Measurements from ENCODE around the gene STRIP2.
A peak's percentile ranks its signal among the peaks of the same experiment; 100 is the strongest.
"Not testable (repeated sequence)": the region's sequence is repeated elsewhere in the genome, so short reads cannot be mapped to it uniquely, and the experiment has no call there.

Gene STRIP2

GRCh38 chr7:129433847-129434674 is at the start of gene STRIP2:
Gene STRIP2 (plus strand): TSS chr7:129434432. CDS start chr7:129434473, 41 bp downstream.
- DNase-seq (ENCODE audit: low spot score): peak; percentile 88

DNA sequence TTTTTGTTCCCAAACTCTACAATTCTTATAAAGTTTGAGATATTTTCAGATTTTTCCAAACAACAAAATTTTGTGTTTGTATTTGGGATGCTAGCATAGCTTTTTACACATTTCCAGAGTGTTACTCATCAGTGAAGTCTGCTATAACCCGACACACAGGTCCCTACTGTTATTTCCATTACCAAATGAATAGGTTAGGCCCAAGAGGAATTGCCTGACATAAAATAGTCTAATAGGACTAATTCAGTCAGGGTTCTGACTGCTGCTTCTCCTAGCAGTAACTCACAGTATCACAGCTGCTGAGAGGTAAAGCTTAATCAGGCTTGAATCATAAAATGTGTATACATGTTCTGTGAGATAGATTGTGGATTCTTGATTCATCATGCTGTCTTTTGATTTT is 49.1 kb upstream of the STRIP2 start:
- no peak for DNase-seq (ENCODE audit: low spot score)

DNA sequence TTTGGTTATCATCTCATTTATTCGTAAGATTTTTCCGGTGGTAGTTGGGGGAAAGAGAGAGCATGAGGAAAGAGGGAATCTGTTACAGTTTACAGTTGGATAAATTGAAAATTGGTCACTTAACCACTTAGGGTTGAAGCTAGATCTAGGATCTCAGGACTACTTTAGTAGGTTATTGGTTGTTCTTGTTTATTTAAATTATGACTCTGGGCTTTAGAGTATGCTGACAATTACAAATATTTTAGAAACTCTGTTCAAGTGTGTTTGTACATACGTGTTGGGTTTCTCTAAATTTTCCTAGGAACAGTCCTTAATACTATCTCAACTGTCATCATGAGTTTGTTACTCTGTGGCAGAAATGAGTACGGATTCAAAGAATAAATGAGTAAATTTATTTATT is 48.6 kb upstream of the STRIP2 start:
- DNase-seq (ENCODE audit: low spot score): no peak

DNA sequence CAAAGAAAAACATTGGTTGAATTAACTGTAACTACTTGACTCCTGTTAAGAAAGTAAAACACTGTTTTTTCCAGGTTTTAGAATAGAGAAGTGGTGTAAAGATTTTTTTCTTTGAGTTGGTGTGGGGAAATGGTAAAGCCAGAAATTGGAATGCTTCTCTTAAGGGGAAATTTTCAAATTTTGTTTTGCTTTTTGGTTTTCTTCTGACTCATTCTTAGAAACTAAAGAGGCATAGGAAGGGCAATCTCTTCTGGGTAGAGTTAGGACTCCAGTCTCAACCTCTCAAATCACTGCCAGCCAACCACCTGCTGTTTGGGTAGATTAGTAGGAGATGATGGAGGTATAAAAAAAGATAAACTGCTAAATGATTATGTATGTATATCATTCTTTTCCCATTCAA is 47.7 kb upstream of the STRIP2 start:
- no peak for DNase-seq (ENCODE audit: low spot score)

GRCh38 chr7:129387537-129387936 is 46.7 kb upstream of the STRIP2 start:
- no peak for DNase-seq (ENCODE audit: low spot score)

DNA sequence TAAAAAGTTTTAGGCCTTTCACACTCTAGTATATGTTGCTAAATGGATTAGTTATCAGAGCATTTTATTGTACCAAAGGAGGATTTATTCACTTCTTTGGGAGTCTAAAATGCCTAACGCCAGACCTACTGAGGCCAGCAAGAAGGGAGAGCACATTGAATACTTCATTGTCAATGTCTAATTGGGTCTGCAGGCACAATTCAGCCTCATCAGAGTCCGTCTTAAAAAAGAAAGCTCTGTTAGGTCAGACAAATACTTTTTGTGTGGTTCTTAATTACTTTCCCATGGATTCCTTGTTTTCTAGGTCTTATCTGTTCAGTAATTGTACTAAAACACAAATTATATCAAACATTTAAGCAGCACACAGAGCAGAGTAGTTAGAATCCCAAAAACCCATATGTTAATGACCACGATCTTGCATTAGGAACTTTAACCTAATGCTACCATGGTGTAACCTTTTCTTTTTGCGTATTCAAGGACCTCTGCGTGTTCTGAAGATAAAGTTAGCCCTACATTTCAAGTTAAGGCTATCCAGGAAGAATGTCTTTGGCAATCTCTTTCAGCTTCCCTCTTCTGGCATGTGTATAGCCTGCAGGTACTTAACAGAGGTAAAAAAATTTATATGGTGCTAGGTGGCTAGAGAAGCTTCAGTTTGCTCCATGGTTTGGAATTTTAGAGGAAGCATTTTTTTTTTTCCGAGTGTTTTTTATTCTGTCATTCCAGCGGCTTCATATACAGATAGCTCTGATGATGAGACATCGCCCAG is 45.7 kb upstream of the STRIP2 start:
- DNase-seq (ENCODE audit: low spot score): no peak

DNA sequence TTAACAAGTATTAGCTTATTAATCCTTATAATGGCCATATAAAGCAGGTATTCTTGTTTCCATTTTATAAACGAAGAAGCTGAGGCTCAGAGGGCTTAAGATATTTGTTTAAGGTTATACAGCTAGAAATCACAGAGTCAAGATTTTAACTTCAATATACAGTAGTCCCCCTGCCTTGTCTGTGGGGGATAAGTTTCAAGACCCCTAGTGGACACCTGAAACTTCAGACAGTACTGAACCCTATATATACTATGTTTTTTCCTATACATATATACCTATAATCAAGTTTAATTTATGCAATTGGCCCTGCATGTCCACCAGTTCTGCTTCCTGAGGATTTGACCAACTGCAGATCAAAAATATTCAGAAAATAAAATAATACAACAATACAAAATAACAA is 44.4 kb upstream of the STRIP2 start:
- no peak for DNase-seq (ENCODE audit: low spot score)

GRCh38 chr7:129390314-129390713 is 43.9 kb upstream of the STRIP2 start:
- no peak for DNase-seq (ENCODE audit: low spot score)

GRCh38 chr7:129391546-129392171 is 42.6 kb upstream of the STRIP2 start:
- no peak for DNase-seq (ENCODE audit: low spot score)

GRCh38 chr7:129393255-129393654 is 41.0 kb upstream of the STRIP2 start:
- no peak for DNase-seq (ENCODE audit: low spot score)

DNA sequence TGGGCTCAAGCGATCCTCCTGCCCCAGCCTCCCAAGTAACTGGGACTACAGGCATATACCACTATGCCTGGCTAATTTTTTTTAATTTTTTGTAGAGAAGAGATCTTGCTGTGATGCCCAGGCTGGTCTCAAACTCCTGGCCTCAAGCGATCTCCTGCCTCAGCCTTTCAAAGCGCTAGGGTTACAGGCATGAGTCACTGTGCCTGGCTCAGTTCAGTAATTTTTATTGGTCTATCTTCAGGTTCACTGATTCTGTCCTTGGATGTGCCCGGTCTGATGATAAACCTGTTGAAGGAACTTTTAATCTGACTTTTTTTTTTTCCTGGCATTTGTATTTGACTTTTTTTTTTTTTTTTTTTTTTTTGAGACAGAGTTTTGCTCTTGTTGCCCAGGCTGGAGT is 40.1 kb upstream of the STRIP2 start:
- DNase-seq (ENCODE audit: low spot score): no peak

- no peak for DNase-seq (ENCODE audit: low spot score)
Observed at GRCh38 chr7:129394982-129395914, 39.0 kb upstream of the STRIP2 start.

- DNase-seq (ENCODE audit: low spot score): no peak
Observed at GRCh38 chr7:129401228-129401966, 32.8 kb upstream of the STRIP2 start.

- DNase-seq (ENCODE audit: low spot score): peak; percentile 62
Observed at GRCh38 chr7:129401967-129402860, 32.0 kb upstream of the STRIP2 start.

- no peak for DNase-seq (ENCODE audit: low spot score)
Observed at GRCh38 chr7:129405527-129405926, 28.7 kb upstream of the STRIP2 start.

DNA sequence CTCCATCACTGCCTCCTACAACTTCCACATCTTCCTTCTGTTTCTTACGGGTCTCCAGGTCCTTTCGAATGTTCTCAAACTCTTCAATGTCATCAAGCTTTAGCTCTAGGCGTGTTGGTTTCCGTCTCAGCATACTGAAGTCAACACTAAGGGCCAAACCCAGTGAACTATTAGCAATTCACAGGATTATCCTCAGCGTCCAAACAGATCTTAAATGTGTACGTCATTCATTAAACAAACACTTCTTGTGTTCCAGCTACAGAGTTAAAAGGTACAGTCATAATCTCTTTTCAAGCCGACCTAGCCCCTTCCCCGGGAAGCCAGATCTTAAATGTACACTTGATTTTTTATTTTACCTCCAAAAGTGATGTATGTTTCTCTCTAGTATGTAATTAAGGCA is 24.0 kb upstream of the STRIP2 start:
- DNase-seq (ENCODE audit: low spot score): not testable (repeated sequence)

GRCh38 chr7:129412501-129412900 is 21.7 kb upstream of the STRIP2 start:
- no peak for DNase-seq (ENCODE audit: low spot score)

DNA sequence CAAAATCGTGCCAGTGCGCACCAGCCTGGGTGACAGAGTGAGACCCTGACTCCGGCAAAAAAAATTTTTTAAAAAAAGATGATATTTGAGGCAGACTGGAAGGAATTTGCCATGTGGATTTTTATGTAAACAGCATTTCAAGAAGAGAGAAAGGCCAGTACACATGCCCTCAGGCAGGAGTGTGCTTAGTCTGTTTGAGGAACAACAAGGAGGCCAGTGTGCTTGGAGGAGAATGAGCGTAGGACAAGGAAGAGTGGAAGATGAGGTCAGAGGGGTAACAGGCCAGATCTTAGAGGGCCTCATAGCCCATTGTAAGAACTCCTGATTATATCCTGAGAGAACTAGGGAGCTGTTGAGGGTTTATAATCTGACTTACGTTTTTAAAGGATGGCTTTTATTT is 17.2 kb upstream of the STRIP2 start:
- no peak for DNase-seq (ENCODE audit: low spot score)

GRCh38 chr7:129421717-129422250 is 12.4 kb upstream of the STRIP2 start:
- no peak for DNase-seq (ENCODE audit: low spot score)

- no peak for DNase-seq (ENCODE audit: low spot score)
Observed at GRCh38 chr7:129422727-129423126, 11.5 kb upstream of the STRIP2 start.

Measured in hematopoietic multipotent progenitor cell treated with erythropoietin and hydrocortisone succinate and interleukin-3 and kit ligand, for 15 days (in vitro differentiated cells).